Kidney tubule cell (primary cell): ENCODE measurements around the gene DLG2.

Experiments
- DNase-seq: peaks from one replicate; pipeline ENCODE4 v3.0.0-alpha.2; 2018; ENCODE audit warnings: low spot score

The DLG2 gene

DNA sequence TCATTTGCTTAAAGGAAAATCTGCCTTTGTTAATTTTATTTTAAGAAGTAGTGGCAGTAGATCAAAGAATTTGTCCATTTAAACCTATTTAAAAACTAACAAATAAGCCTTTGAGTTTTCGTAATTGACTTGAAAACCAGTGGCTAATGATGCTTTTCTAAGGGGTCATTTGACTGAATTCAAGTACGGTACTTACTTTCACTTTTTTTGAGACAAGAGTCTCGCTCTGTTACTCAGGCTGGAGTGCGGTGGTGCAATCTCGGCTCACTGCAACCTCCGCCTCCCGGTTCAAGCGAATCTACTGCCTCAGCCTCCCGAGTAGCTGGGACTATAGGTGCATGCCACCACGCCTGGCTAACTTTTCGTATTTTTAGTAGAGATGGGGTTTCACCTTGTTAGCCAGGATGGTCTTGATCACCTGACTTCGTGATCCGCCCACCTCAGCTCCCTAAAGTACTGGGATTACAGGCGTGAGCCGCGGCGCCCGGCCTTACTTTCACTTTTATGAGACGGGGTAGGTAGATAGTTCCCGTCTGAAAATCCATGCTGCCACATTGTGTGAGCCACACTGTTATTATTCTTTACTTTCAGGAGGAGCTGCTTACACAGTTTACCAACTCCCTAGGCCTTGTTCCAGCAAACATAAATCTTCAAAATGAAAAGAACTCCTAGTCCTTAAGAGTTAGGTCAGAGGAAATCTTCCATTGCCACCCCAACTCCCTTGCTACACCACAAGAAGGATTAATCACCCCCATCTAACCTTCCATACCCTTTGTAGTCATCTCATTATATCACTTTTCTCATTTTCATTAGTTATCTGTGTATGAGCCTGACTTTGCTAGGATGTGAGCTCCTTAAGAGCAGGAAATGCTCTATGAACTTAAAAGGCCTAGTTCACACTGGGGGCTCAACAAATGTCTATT is 1414.4 kb downstream of the DLG2 start:
- DNase-seq, result peak; percentile 59

DNA sequence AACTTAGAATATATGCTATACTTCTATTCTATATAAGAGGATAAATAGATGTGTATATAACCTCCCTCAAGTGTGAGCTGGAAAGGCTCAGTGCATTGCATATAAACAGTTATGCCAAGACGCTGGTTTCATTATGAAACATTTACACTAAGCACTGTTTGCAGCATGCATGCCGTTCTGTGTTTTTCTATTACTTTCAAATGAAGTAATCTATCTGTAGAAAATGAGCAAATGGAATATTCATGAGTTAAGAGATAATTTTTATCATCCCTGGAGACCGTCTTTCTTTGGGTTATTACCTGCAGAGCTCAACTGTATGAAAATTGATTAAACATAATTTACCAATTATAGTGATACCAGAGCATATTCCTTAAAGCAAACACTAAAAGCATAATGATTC is 1415.2 kb downstream of the DLG2 start:
- no peak for DNase-seq

DNA sequence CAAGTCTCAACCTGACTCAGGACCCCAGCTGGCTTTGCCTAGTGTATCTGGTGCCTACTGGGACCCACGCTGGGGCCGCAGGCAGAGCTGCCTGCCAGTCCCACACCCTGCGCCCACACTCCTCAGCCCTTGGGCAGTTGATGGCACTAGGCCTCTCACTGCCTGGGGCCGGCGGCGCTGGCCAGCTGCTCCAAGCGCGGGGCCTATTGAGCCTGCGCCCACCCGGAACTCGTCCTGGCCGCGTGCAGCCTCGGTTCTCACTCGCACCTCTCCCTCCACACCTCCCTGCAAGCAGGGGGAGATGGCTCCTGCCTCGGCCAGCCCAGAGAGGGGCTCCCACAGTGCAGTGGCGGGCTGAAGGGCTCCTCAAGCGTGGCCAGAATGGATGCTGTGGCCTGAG is 1432.4 kb downstream of the DLG2 start:
- DNase-seq, result no peak

DNA sequence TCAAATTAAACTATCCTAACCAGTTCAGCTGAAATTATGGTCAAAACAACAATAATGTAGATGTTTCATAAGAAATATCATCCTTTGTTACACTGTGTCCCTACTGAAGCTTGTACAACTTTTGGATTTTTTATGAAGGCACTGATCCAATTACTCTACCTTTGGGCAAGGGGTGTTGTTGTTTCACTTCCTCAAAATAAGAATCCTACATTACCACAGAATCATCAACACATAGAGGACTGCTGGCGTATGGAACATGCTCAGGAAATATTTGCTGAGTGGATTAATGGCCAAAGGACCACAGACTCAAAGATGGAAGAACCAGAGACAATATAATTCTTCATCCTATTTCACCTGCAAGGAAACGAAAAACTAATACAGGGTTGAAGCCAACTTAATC is 1433.4 kb downstream of the DLG2 start:
- DNase-seq, result no peak

DNA sequence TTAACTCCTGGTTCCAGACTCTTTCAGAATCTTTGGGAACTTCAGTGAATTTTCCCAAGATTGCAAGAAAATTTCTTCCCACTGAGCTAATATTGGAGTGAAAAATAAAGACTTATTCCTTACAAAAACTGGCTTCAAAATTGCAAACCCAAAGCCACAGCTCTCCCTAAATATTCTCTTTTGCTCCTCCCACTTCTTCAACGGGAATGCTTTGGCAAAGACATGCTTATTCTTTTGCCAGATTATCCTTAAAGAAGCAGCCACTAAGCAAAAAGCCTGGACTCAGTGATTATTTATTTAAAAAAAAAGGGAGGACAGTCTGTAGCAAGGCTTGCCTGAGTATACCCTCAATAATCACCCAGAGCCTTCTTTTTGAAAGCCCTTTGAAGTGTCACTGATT is 1438.6 kb downstream of the DLG2 start:
- DNase-seq, result no peak

DNA sequence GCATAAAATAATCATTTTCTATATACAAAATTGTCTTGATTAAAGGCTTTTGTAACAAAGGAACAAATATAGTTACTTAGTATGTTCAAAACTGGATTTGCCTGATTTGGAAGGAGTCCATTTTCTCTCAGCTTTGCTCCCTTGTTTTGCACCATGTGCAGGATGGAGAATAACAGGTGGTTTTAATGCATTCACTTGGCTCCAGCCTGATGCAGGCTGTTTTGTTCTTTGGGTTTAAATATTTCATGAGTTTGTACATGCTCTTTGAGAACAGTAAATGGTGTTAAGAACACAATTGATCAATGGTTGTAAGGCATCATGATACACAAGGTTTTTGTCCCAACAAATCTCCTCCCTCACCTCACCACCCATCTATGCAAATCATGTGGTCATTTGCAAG is 1454.1 kb downstream of the DLG2 start:
- no peak for DNase-seq

DNA sequence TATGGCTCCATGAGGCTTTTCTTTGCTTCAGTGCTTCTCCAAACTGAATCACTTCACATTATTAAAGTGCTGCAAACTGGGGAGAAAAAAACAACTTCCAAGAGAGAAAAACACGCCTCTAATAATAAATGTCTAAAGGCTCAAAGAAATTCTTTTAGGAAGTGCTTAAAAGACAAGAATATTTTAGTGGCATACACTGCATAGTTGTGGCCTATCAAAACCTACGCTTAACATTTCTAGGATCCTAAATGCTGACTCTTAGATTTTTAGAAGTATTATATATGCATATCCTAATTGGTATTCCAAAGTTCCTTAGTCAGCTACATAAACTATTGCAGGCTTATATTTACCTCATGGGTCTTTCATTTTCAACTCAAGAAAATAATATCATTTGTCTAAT is 1462.0 kb downstream of the DLG2 start:
- DNase-seq, result peak; percentile 15

DNA sequence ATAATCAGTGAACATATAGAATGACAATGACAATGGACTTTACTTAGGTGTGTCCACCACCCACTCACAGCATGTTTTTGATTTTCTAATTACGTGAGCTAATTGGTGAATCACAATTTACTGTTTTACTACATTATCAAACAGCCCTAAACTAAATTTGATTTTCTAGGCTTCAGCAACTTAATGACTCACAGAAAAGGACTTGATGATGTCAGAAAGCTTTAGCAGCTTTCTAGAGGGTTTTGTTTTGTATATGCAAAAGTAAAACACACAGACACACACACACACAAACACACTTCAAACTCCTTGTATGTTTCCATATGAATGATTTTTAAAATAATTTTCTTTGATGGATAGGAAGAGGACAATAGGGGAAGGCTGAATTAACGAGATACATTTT is 1462.4 kb downstream of the DLG2 start:
- DNase-seq, result peak; percentile 21

DNA sequence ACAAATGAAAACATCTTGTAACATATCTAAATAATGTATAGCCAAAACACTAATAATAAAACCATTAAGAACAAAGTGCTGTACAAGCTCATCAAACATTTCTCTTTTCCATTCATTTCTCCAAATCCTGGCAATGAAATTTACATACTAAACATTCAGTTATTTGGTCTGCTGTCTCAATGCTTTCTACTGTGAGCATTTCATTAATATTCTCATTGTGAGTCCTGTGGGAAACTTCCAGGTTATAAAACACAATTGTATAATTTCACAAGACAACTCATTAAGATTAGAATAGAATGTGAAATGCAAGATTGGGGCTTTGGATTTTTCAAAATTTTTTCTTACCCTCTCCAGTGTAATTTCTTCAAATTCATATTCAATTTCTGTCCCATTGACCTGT is 1464.0 kb downstream of the DLG2 start:
- DNase-seq, result no peak

DNA sequence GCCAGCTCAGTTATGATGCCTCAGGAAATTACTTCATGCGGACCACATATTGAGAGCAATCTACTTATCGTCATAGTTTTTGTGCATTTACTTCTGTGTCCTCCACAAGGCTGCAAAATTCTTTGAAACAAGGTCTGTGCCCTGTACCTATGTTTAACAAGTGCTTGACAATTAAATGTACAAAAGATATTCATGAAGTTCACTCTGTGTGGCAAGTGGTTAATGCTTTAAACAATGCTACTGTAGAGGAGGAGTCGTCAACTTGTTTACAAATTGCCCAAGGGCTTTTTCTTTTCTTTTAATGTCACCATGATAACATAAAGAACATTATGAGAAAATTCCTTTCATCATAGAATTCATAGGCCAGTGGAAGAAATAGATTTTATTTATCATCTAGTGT is 1469.5 kb downstream of the DLG2 start:
- no peak for DNase-seq

DNA sequence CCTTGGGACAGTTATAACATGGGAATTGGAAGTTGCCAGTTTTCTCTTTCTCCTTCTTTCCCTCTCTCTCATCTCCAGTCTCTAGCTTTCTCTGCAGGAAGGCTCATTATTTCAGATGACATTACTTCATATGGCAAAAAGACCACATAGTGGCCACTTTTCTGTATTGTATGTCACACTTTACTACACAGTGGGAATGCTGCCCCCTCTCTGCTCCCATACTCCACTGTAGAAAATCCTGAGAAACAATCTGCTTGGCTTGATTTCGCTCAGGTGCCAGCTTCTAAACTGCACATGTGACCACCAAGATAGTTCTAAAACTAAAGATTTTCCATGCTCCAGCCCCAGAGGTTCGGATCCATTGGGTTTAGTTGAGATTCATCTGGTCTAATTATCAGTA is 1480.3 kb downstream of the DLG2 start:
- no peak for DNase-seq

DNA sequence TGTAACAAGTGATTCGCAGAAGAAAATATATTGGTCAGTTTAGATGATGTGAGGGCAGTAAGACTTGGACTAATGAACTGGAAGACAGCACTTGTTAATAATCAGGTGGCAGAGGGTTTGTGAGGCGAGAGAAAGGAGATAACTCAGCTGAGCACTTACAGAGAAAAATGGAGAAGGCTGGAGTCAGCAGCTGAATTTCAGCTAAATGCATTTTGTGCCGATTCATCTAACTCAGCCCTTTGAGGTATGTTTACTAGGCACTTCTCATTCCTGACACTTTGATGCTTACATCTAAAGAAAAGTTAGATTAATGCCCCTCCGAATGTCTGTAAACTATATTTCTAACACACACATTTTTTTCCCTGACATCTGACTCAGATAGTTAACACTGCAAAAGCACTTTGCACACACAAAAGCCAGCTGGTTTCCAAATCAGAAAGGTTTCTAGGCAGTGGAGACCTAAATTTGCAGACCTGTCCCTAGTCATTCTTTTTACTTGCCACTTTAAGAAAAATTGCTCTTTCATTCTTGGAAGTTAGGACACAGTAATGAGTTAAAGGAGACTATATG is 1481.4 kb downstream of the DLG2 start:
- no peak for DNase-seq

DNA sequence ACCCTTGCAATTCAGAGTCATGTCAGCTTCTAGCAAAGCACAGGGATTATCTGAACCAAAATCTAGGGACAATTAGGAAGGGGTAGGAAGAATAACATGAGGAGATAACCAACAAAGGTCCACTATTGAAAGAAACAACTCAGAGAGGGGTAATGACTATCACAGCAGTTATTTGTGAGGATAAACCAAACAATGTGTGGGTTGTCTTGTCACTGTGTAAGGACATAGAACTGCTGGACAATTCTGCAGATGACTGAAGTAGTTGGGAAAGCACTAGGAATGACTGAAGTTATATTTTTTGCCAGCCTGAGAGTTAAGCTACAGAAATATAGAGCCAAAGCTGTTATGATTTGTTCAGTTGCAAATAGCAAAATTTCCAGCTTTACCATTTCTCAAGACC is 1482.6 kb downstream of the DLG2 start:
- DNase-seq, result no peak

DNA sequence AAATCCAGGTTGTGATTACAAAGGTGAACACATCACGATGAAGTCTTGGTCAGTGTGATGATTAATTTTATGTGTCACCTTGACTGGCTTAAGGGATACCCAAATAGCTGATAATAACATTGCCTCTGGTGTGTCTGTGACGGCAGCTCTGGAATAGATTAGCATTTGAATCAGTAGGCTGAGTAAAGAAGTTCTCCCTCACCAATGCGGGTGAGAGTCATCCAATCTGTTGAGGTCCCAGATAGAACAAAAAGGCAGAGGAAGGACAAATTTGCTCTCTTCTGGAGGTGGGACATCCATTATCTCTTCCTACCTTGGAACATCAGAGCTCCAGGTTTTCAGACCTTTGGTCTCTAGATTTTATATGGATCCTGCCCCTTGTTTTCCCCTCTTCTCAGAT is 1484.7 kb downstream of the DLG2 start:
- DNase-seq, result no peak

DNA sequence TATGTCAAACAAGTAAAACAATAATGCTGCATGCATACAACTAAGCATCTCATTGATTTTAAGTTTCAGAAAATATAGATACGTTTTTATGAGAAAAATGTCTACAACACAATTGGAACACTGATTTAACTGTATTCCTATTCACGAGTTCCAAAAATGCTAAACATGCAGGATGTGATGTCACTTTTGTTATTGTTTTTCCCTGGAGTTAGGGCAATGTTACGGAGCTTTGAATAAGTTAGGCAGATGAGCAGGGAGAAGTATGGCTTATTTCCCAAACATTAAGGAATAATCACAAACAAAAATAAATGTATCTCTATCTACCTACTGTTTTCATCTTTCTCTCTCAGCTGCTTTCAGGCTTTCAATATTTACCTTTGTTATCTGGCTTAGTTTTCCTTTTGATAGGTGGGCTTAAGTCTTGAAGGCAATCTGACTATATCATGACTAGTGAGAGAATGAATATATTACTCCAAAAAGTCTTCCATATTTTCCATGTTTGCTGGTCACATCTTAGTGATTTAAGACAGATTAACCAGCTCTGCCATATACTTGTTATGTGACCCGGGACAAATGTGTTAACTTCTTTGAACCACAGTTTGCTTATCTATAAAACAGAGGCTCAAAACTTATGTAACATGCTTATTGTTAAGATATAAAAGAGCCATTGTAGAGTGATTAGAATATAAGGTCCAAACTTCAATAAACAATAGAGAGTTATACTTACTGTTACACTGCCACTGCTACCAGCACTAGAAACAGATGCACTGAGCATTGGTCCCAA is 1486.6 kb downstream of the DLG2 start:
- DNase-seq, result no peak

DNA sequence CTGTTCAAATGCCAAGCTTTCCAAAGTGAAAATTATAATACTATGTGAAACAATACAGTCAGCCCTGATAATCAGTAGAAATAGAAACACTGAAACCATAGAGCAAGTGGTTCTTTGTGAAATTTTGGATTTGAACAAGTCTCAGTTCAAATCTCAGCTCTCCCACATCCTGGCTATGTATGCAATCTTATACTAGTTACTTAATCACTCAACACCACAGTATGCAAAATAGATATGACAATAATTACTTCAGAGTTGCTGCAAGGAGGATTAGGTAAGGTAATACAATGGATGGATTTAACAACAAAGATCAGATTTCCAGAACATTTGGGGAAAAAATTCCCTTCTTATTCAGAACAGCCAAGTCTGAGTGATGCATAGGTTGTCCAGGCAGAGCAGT is 1489.2 kb downstream of the DLG2 start:
- no peak for DNase-seq

DNA sequence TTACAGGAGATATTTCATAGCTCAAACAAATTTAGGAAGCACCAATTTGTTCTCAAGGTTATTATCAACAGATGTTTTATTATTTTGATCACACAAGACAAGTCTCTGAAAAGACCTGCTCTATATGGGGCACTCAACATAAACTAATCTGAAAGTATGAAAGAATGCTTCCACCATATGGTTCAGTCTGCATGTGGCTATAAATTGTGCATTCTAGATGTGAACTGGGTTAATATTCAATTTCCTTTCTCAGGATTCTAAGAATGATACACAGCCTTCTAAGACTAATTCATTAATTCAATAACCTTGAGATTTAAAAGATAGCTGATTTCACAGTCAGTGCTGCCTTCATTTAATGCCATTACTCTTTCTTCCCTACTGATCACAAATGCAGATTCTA is 1489.6 kb downstream of the DLG2 start:
- DNase-seq, result no peak

DNA sequence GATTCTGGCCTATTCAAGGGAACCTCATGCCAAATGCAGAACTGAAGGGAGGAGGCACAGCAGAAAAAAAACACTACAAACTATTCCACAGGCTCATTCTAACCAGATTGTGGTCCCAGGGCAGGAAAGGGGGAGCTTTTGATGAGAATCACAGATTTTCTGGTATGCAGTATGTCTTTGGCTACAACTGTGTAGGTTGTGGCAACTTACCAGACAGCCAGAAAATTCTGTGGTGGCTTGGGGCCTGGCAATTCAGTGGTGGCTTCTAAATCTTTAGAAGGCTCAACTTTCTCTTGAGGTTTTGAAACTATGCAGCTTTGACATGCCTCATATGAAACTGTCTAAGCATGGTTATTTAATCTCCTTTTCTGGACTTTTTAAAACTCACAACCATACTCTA is 1490.2 kb downstream of the DLG2 start:
- no peak for DNase-seq

DNA sequence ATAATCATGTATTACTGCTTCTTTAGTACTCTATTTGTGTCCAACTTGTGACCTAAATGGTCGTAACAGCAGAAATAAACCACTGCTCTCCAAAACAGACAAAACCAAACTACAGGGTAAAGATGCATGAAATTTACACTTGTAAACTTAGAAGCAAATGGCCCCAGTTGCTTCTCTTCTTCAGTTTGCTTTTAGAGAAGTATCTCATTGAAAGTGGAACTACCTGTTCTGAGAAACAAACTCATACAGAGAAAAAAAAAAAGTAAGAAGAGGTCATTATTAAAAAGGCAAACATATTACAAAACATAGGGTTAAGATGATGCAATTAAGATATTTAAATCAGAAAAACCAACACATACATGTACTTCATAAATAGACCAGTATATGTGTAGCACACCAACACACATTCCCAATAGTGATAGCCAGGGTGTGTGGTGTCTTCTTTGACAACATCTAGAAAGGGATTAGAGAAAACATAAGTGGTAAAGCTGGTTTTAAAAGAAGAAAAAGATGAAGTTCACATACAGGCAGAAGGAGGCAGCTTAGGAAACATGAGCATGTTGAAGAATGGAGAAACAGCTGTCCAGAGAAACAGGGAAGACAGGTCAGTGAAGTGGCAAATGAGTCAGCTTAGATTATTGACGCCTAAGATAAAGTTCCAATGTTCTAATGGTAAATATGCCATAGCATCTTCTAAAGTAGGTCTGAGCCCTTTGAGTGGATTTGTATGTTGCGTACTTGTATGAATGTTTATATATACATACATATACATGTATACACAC is 1496.3 kb downstream of the DLG2 start:
- DNase-seq, result no peak

DNA sequence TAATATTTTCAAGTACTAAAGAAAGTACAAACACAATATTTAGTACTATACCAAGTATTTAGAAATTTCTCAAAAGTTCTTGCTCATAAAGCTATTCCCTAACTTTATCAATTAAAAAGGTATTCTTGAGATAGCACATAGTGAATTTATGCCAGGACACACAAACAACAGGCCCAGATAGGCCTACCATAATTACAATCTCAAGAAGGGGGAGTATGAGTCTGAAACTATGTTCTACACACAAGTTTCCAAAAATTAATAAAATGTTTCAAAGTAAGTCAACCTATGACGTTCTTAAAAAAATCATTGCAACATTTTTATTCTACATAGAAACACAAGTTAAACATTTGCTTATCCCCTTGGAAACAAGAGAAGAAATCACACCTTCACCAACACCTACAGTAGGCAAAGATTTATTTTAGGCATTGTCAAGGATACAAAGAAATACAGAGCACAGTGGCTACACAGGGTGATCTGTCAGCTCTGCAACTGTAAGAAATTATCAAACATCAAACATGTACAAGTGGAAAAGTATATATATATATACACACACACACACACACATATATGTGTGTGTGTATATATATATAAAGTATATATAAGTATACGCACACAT is 1497.1 kb downstream of the DLG2 start:
- no peak for DNase-seq

DNA sequence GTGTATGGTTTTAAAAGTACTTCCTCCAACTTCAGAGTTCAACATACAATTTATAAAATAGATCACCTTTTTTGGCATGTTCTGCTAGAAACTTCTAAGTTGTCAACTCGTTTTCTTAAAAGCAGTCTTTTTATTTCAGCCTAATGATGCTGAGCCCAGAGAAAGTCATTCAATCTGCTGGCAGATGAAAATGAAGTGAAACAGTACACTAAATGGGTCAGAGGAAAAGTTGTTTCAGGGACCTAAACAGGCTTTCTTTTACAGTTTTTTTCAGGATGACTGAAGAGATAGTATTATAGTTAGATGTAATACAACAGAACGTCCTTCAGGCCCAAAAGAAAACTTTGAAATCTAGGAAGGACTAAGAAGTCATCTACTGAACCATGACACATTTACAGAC is 1498.3 kb downstream of the DLG2 start:
- no peak for DNase-seq

DNA sequence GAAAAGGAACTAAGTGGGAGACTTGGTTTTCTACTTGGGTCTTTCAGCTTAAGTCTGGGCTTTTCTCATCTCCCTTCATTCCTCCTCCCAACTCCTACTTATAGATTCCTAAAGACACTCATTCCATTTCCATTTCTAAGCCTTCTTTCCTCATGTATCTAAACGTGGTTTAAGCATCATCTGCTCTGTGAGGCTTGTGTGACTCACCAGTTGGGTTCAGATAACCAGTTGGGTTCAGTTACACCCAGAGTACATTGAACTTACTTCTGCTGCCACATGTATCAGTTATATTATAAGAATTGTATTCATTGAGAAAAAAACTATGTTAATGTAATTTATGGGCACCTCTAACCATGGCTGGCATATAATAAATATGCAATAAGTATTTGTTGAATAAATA is 1509.8 kb downstream of the DLG2 start:
- DNase-seq, result no peak
